ENCODE data around the gene EIF4E1B. TPM values are rescaled to one million over a fixed set of nuclear protein-coding genes. Genes with fewer than 3 reads are reported as not detected.
"Not testable (repeated sequence)": the region's sequence is repeated elsewhere in the genome, so short reads cannot be mapped to it uniquely, and the experiment has no call there.

The EIF4E1B gene
- total RNA-seq, 1 donor from 2014 or later, result not detected

- H3K27me3 ChIP-seq (ENCODE audit: low read depth), result peaks cover 59% of the 10 kb centered on the region
- H3K36me3 ChIP-seq, result no peaks in the 10 kb centered on the region
- no peak for TF ChIP-seq CTCF (IDR thresholded peaks at IDR 0.05; ENCODE audit: borderline replicate concordance)
Observed at GRCh38 chr5:176595386-176595943, 35.0 kb upstream of the EIF4E1B start.

GRCh38 chr5:176596069-176596644, 34.3 kb upstream of the EIF4E1B start:
- TF ChIP-seq CTCF (IDR thresholded peaks at IDR 0.05; ENCODE audit: borderline replicate concordance), result no peak
- intact Hi-C loops (cut with micrococcal nuclease), result no loop called here
- H3K4me1 ChIP-seq, result peaks cover 9% of the 10 kb centered on the region
- peaks cover 59% of the 10 kb centered on the region for H3K27me3 ChIP-seq (ENCODE audit: low read depth)
- no peaks in the 10 kb centered on the region for H3K36me3 ChIP-seq
- DNase-seq, result no peak
- no peaks in the 10 kb centered on the region for H3K9me3 ChIP-seq (replicated peaks)
- peak overlapping the region; percentile 57 for H3K4me3 ChIP-seq
- H3K27ac ChIP-seq (replicated peaks), result no peak overlapping the region

More at GRCh38 chr5:176595386-176595943, 35.0 kb upstream of the EIF4E1B start:
- intact Hi-C loops (cut with micrococcal nuclease), result no loop called here
- no peak for DNase-seq
- no peak overlapping the region for H3K27ac ChIP-seq (replicated peaks)
- H3K4me1 ChIP-seq, result peaks cover 9% of the 10 kb centered on the region
- H3K9me3 ChIP-seq (replicated peaks), result no peaks in the 10 kb centered on the region
- no peak overlapping the region for H3K4me3 ChIP-seq

DNA sequence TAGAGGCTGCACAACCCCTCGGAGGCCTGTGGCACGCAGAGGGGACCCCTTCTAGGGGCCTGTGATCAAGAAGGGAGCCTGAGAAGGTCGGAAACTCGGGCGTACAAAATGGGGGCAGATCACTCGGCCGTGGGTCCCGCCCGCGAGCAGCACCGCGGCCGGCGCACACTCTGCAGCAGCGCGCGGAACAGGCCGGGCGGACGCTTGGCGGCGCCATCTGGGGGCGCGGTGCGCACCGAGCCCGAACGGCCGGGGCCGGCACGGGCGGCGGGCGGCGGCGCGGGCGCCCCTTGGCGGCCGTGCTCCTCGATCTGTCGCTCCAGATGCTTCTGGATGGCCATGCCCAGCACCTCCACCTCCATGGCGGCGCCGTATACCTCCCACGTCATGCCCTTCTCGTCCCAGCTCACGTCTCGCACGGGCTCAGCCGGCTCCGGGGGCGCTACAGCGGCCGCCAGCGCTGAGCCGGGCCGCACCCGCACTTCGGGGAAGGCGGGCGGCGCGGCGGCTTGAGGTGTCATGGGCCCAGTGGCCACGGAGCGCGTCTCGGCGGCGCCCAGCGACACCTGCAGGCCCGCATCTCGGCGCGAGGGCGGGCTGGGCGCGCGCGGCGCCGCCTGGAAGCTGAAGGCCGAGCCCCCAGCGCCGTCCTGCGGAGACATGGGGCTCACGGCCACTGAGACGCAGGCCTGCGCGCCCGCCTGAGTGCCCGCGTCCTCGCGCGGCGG, 33.6 kb upstream of the EIF4E1B start:
- DNase-seq, result peak; percentile 22
- peak; percentile 45 for TF ChIP-seq CTCF (IDR thresholded peaks at IDR 0.05; ENCODE audit: borderline replicate concordance)
- Histone ChIP-seq H3K4me1 (peaks cover 9% of the 10 kb centered on the region), H3K27me3 (ENCODE audit: low read depth) (peaks cover 61% of the 10 kb centered on the region), H3K4me3 (peak overlapping the region; percentile 57), H3K9me3 (replicated peaks) (no peaks in the 10 kb centered on the region), H3K36me3 (no peaks in the 10 kb centered on the region), H3K27ac (replicated peaks) (no peak overlapping the region)
- intact Hi-C loops (cut with micrococcal nuclease), result no loop called here

- peaks cover 65% of the 10 kb centered on the region for H3K27me3 ChIP-seq (ENCODE audit: low read depth)
- H3K4me1 ChIP-seq, result peaks cover 9% of the 10 kb centered on the region
- DNase-seq, result no peak
- no peaks in the 10 kb centered on the region for H3K36me3 ChIP-seq
- no peaks in the 10 kb centered on the region for H3K9me3 ChIP-seq (replicated peaks)
- TF ChIP-seq CTCF (IDR thresholded peaks at IDR 0.05; ENCODE audit: borderline replicate concordance), result no peak
- intact Hi-C loops (cut with micrococcal nuclease), result no loop called here
- H3K27ac ChIP-seq (replicated peaks), result no peak overlapping the region
- H3K4me3 ChIP-seq, result peak overlapping the region; percentile 57
Observed at GRCh38 chr5:176597417-176598389, 32.8 kb upstream of the EIF4E1B start.

- H3K4me1 ChIP-seq; H3K36me3 ChIP-seq; H3K4me3 ChIP-seq; intact Hi-C loops (cut with micrococcal nuclease); H3K27ac ChIP-seq (replicated peaks); H3K9me3 ChIP-seq (replicated peaks); DNase-seq: not testable (repeated sequence)
- H3K27me3 ChIP-seq (ENCODE audit: low read depth), result peaks cover 61% of the 10 kb centered on the region
Observed at GRCh38 chr5:176599749-176600430, 30.6 kb upstream of the EIF4E1B start.

Data from left ventricle myocardium inferior (tissue), 1 donor.